ENCODE results near the gene ALPL. TPM values are rescaled to one million over a fixed set of nuclear protein-coding genes. Genes with fewer than 3 reads are reported as not detected.
A peak's percentile ranks its signal among the peaks of the same experiment; 100 is the strongest.

ALPL gene
- polyA plus RNA-seq, 2 of the 4 experiments (the other 2 are of a cell fraction) = 0.06 to 0.31 TPM

DNA sequence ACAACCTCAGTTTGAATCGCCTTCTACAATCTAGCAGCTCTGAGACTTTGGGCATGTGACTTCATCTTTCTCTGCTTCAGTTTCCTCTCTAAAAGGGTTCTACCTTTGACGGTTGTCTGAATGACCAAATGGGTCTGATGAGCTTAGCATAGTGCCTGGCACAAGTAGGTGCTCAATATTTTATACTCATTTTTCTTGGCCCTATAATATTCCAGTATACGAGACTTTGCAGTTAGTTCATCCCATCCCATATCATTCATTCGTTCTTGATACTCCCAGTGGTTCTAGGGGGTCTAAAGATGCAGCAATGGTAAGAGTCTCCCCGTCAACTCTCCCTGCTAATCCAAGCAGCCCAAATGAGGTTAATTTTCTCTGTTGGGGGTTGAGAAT, 67.6 kb downstream of the ALPL start:
- no peak for TF ChIP-seq RCOR1 (IDR thresholded peaks at IDR 0.05; ENCODE audit: low read depth, low read length)
- no peak for TF ChIP-seq NPAS2 (CRISPR knock-in tag; IDR thresholded peaks at IDR 0.05; ENCODE audit: borderline replicate concordance)
- TF ChIP-seq ZFP36 (IDR thresholded peaks at IDR 0.05; ENCODE audit: borderline replicate concordance, partially characterized antibody) = no peak
- TF ChIP-seq RAD21 (conservative IDR thresholded peaks at IDR 0.05 in 1 of 2, IDR thresholded peaks at IDR 0.05 in 1 of 2) = no peak
- TF ChIP-seq USF2 (IDR thresholded peaks at IDR 0.05) = no peak
- no peak for TF ChIP-seq RNF2 (IDR thresholded peaks at IDR 0.05; ENCODE audit: borderline replicate concordance, low read depth)
- TF ChIP-seq JUN (IDR thresholded peaks at IDR 0.05) = no peak
- TF ChIP-seq TP53 (CRISPR knock-in tag; IDR thresholded peaks at IDR 0.05) = no peak
- TF ChIP-seq, protein P1, sequence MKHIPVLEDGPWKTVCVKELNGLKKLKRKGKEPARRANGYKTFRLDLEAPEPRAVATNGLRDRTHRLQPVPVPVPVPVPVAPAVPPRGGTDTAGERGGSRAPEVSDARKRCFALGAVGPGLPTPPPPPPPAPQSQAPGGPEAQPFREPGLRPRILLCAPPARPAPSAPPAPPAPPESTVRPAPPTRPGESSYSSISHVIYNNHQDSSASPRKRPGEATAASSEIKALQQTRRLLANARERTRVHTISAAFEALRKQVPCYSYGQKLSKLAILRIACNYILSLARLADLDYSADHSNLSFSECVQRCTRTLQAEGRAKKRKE (CRISPR knock-in tag; IDR thresholded peaks at IDR 0.05; ENCODE audit: low read depth) = no peak
- no peak for TF ChIP-seq RFX5 (IDR thresholded peaks at IDR 0.05)
- TF ChIP-seq SREBF2 (IDR thresholded peaks at IDR 0.05) = no peak
- no peak for TF ChIP-seq ESRRA (IDR thresholded peaks at IDR 0.05; ENCODE audit: borderline replicate concordance, low read length)
- TF ChIP-seq E2F6 (IDR thresholded peaks at IDR 0.05; ENCODE audit: borderline replicate concordance, low read depth) = no peak
- H3K4me3 ChIP-seq = no peak overlapping the region
- ATAC-seq = no peak
- WGBS (ENCODE audit: missing lambda C conversion rate) = 60% methylated on average over 5 of the region's 5 CpGs
- no peak overlapping the region for H3K4me2 ChIP-seq
- H3K27ac ChIP-seq = no peak overlapping the region
- no peak for DNase-seq (ENCODE audit: low read depth in 1 of 2, low spot score in 1 of 2)
- no peaks in the 10 kb centered on the region for H3K9me3 ChIP-seq
- ChIA-PET POLR2A (no interaction called here), CTCF (no interaction called here)
- peaks cover 13% of the 10 kb centered on the region for H3K4me1 ChIP-seq
- no peak for FAIRE-seq

- H3K4me1 ChIP-seq = peaks cover 13% of the 10 kb centered on the region
- ChIA-PET CTCF (no interaction called here), POLR2A (no interaction called here)
- FAIRE-seq (no peak), ATAC-seq (no peak), DNase-seq (ENCODE audit: low read depth in 1 of 2, low spot score in 1 of 2) (no peak)
- H3K9me3 ChIP-seq = no peaks in the 10 kb centered on the region
- no peak for TF ChIP-seq REST (IDR thresholded peaks at IDR 0.05)
- no peak for TF ChIP-seq BHLHE40 (IDR thresholded peaks at IDR 0.05; ENCODE audit: low read depth, low read length)
- no peak for TF ChIP-seq SREBF2 (IDR thresholded peaks at IDR 0.05)
- no peak for TF ChIP-seq PHF8 (IDR thresholded peaks at IDR 0.05; ENCODE audit: borderline replicate concordance, low read depth)
- TF ChIP-seq MYC (IDR thresholded peaks at IDR 0.05; ENCODE audit: borderline replicate concordance, low read length) = no peak
- no peak for TF ChIP-seq POLR2A (IDR thresholded peaks at IDR 0.05; ENCODE audit: low read length)
- no peak overlapping the region for H3K4me3 ChIP-seq
- no CpG with 5 or more reads among the region's 26 CpGs for WGBS (ENCODE audit: missing lambda C conversion rate)
- H3K27ac ChIP-seq = no peak overlapping the region
- H3K4me2 ChIP-seq = no peak overlapping the region
These were observed 68.1 kb downstream of the ALPL start for GRCh38 chr1:21577324-21577723.

DNA sequence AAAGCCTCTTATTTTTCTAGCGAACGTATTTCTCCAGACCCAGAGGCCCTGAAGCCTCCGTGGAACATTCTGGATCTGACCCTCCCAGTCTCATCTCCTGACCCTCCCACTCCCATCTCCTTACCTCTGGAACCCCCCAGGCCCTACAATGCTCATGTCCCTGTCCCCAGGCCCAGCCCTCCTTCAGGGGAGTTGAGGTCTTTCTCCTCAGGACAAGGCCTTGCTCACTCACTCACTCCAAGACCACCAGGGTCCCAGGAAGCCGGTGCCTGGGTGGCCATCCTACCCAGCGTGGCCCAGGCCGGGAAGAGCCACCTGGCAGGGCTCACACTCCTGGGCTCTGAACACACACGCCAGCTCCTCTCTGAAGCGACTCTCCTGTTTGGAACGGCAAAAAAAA, 68.7 kb downstream of the ALPL start:
- CTCF ChIA-PET = no interaction called here
- DNase-seq (ENCODE audit: low read depth in 1 of 2, low spot score in 1 of 2) (no peak), FAIRE-seq (no peak), ATAC-seq (no peak)
- no peaks in the 10 kb centered on the region for H3K9me3 ChIP-seq
- H3K4me1 ChIP-seq = peaks cover 13% of the 10 kb centered on the region
- POLR2A ChIA-PET = no interaction called here
- no peak overlapping the region for H3K4me2 ChIP-seq
- TF ChIP-seq NPAS2 (CRISPR knock-in tag; IDR thresholded peaks at IDR 0.05; ENCODE audit: borderline replicate concordance) = no peak
- TF ChIP-seq ZSCAN20 (CRISPR knock-in tag; IDR thresholded peaks at IDR 0.05) = no peak
- TF ChIP-seq KDM1A (IDR thresholded peaks at IDR 0.05; ENCODE audit: low read depth) = no peak
- no peak for TF ChIP-seq FOSB (CRISPR knock-in tag; IDR thresholded peaks at IDR 0.05)
- no peak for TF ChIP-seq SMC3 (IDR thresholded peaks at IDR 0.05)
- no peak for TF ChIP-seq HOXB13 (CRISPR knock-in tag; IDR thresholded peaks at IDR 0.05; ENCODE audit: low read depth)
- TF ChIP-seq, protein P2, sequence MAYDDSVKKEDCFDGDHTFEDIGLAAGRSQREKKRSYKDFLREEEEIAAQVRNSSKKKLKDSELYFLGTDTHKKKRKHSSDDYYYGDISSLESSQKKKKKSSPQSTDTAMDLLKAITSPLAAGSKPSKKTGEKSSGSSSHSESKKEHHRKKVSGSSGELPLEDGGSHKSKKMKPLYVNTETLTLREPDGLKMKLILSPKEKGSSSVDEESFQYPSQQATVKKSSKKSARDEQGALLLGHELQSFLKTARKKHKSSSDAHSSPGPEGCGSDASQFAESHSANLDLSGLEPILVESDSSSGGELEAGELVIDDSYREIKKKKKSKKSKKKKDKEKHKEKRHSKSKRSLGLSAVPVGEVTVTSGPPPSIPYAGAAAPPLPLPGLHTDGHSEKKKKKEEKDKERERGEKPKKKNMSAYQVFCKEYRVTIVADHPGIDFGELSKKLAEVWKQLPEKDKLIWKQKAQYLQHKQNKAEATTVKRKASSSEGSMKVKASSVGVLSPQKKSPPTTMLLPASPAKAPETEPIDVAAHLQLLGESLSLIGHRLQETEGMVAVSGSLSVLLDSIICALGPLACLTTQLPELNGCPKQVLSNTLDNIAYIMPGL (CRISPR knock-in tag; IDR thresholded peaks at IDR 0.05; ENCODE audit: borderline replicate concordance) = no peak
- no peak for TF ChIP-seq NR3C1 (IDR thresholded peaks at IDR 0.05)
- TF ChIP-seq CHD4 (IDR thresholded peaks at IDR 0.05; ENCODE audit: borderline replicate concordance) = no peak
- no peak overlapping the region for H3K4me3 ChIP-seq
- H3K27ac ChIP-seq = 0 out of 6 replicates have a peak overlapping the region, but pooled peaks of 1 of the 2 experiments have one; percentile 7
- WGBS (ENCODE audit: missing lambda C conversion rate) = 84% methylated on average over 9 of the region's 9 CpGs

Data from A549 (cell line).